KMS-11 (cell line): ENCODE results near the gene FGF14.

Source experiments
- H2AFZ ChIP-seq: fragments of 200-600 bp; sonication (generic); 2 replicates; pipeline ENCODE4 v1.6.1; 2016; ENCODE audit warnings: antibody characterized with exemption, mixed run types, low read depth
- H3K27ac ChIP-seq: fragments of 200-600 bp; sonication (generic); 2 replicates; pipeline ENCODE4 v1.6.1; 2016; ENCODE audit warnings: mild to moderate bottlenecking, mixed run types
- H3K27me3 ChIP-seq: fragments of 200-600 bp; sonication (generic); 2 replicates; pipeline ENCODE4 v1.6.1; 2017; ENCODE audit warnings: mild to moderate bottlenecking, low read depth, mixed run types, moderate library complexity; ENCODE audit not compliant: insufficient read depth
- H3K36me3 ChIP-seq: fragments of 200-600 bp; sonication (generic); 2 replicates; pipeline ENCODE4 v1.6.1; 2017; ENCODE audit warnings: mild to moderate bottlenecking, mixed run types; ENCODE audit not compliant: insufficient read depth
- H3K4me1 ChIP-seq: fragments of 200-600 bp; sonication (generic); 2 replicates; pipeline ENCODE4 v1.6.1; 2016; ENCODE audit warnings: mild to moderate bottlenecking, low read depth, mixed run types; ENCODE audit not compliant: poor library complexity, severe bottlenecking
- H3K4me2 ChIP-seq: fragments of 200-600 bp; sonication (generic); 2 replicates; pipeline ENCODE4 v1.7.0; 2016; ENCODE audit warnings: mild to moderate bottlenecking, mixed run types
- H3K4me3 ChIP-seq: fragments of 200-600 bp; sonication (generic); IDR thresholded peaks from 2 replicates; pipeline ENCODE4 v1.6.1; 2017; ENCODE audit warnings: low read depth, low read length, mixed read lengths; ENCODE audit not compliant: insufficient read depth
- H3K79me2 ChIP-seq: fragments of 200-600 bp; sonication (generic); 2 replicates; pipeline ENCODE4 v1.6.1; 2016; ENCODE audit warnings: low read depth, mixed run types; ENCODE audit not compliant: insufficient read depth
- H3K9ac ChIP-seq: fragments of 200-600 bp; sonication (generic); 2 replicates; pipeline ENCODE4 v1.6.1; 2016; ENCODE audit warnings: mild to moderate bottlenecking, mixed run types
- H4K20me1 ChIP-seq: fragments of 200-600 bp; sonication (generic); 2 replicates; pipeline ENCODE4 v1.6.1; 2016; ENCODE audit warnings: mild to moderate bottlenecking, mixed run types; ENCODE audit not compliant: insufficient read depth
- TF ChIP-seq, protein P1 (sequence below): fragments of 200-600 bp; sonication (generic); conservative IDR thresholded peaks from 2 replicates; pipeline ENCODE4 v1.6.1; 2017; ENCODE audit warnings: low read depth, mild to moderate bottlenecking, antibody characterized with exemption, low read length, moderate library complexity, mixed read lengths

FGF14 gene

DNA sequence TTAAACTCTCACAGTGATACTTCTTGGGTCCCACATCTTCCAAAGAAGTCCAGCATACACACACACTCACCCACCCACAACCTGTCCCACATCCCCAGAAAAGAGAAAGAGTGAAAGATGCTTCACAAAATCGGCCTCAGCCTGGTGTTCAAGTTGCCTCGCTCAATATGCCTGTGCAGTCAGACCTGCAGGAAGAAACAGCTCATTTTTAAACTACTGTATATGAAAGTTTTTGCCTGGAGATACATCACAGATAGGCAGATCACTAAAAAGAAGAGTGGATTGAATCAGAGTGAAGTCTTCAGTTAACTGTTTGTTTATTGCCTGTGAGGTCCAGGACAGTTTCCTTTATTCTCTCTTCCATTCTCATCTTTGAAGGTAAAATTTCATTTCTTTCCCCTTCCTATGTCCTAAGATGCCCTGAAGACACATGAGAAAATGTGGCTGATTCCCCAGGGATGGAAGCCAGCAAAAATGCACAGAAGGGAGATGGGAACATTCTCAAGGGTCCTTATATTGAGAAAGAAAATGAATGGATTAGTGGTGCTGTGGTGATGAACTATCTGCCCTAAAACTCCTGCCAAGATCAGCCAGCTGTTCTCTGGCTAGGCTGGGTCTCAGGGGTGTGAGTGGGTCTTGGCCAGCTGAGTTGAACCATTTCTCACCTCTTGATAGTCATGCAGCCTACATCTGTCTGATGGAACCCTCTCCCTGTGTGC, 690.4 kb downstream of the FGF14 start:
- no peaks in the 10 kb centered on the region for H3K4me1 ChIP-seq
- H2AFZ ChIP-seq = no peak overlapping the region
- H3K4me3 ChIP-seq = no peak overlapping the region
- H3K36me3 ChIP-seq = no peaks in the 10 kb centered on the region
- H3K9ac ChIP-seq = no peak overlapping the region
- H3K27ac ChIP-seq = no peak overlapping the region
- no peak overlapping the region for H3K4me2 ChIP-seq
- no peaks in the 10 kb centered on the region for H4K20me1 ChIP-seq
- H3K79me2 ChIP-seq = no peaks in the 10 kb centered on the region
- TF ChIP-seq, protein P1, sequence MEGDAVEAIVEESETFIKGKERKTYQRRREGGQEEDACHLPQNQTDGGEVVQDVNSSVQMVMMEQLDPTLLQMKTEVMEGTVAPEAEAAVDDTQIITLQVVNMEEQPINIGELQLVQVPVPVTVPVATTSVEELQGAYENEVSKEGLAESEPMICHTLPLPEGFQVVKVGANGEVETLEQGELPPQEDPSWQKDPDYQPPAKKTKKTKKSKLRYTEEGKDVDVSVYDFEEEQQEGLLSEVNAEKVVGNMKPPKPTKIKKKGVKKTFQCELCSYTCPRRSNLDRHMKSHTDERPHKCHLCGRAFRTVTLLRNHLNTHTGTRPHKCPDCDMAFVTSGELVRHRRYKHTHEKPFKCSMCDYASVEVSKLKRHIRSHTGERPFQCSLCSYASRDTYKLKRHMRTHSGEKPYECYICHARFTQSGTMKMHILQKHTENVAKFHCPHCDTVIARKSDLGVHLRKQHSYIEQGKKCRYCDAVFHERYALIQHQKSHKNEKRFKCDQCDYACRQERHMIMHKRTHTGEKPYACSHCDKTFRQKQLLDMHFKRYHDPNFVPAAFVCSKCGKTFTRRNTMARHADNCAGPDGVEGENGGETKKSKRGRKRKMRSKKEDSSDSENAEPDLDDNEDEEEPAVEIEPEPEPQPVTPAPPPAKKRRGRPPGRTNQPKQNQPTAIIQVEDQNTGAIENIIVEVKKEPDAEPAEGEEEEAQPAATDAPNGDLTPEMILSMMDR = no peak
- H3K27me3 ChIP-seq = no peaks in the 10 kb centered on the region

GRCh38 chr13:101709952-101710351, 691.9 kb downstream of the FGF14 start:
- Histone ChIP-seq H3K4me2 (no peak overlapping the region), H3K27me3 (no peaks in the 10 kb centered on the region), H3K4me1 (no peaks in the 10 kb centered on the region), H3K9ac (no peak overlapping the region), H3K4me3 (no peak overlapping the region), H3K79me2 (no peaks in the 10 kb centered on the region), H3K36me3 (no peaks in the 10 kb centered on the region), H4K20me1 (no peaks in the 10 kb centered on the region), H3K27ac (no peak overlapping the region), H2AFZ (no peak overlapping the region)
- TF ChIP-seq, protein P1 = no peak

DNA sequence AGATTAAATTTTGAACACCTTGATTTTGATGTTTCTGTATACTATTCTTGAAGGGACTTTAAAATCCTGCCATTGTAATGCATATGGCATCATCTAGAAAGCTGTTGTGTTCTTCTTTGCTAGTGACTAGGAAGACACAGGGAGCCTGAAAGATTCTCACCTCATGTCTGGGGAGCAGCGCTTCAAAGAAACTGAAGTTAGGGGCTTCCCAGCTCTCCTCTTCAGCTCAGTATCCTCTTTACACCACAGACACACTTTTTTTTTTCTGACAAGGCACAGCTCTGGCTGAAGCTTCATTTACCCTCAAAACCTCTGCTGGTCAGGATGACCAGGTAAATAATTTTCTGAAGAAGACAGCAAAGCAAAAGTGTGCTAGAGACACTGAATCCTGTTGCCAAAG, 693.7 kb downstream of the FGF14 start:
- Histone ChIP-seq H4K20me1 (no peaks in the 10 kb centered on the region), H3K36me3 (no peaks in the 10 kb centered on the region), H3K27ac (no peak overlapping the region), H3K79me2 (no peaks in the 10 kb centered on the region), H3K4me1 (no peaks in the 10 kb centered on the region), H3K9ac (no peak overlapping the region), H3K4me3 (no peak overlapping the region), H3K4me2 (no peak overlapping the region), H2AFZ (no peak overlapping the region), H3K27me3 (no peaks in the 10 kb centered on the region)
- TF ChIP-seq, protein P1 = no peak

- H3K4me3 ChIP-seq = no peak overlapping the region
- H3K27ac ChIP-seq = no peak overlapping the region
- H3K27me3 ChIP-seq = no peaks in the 10 kb centered on the region
- no peak overlapping the region for H3K4me2 ChIP-seq
- TF ChIP-seq, protein P1 = no peak
- H3K36me3 ChIP-seq = no peaks in the 10 kb centered on the region
- H3K9ac ChIP-seq = no peak overlapping the region
- H2AFZ ChIP-seq = no peak overlapping the region
- no peaks in the 10 kb centered on the region for H4K20me1 ChIP-seq
- H3K4me1 ChIP-seq = no peaks in the 10 kb centered on the region
- H3K79me2 ChIP-seq = no peaks in the 10 kb centered on the region
These were observed 694.2 kb downstream of the FGF14 start for GRCh38 chr13:101707659-101708058.
